Activated T-cell treated with anti-CD3 and anti-CD28 coated beads for 24 hours (primary cell): ENCODE results near the gene OR12D1.
"Not testable (repeated sequence)": the region's sequence is repeated elsewhere in the genome, so short reads cannot be mapped to it uniquely, and the experiment has no call there.

ENCODE experiments used
- DNase-seq: peaks from one replicate; pipeline ENCODE4 v3.0.0-alpha.2; 2020; ENCODE audit warnings: low read depth

The OR12D1 gene

GRCh38 chr6:29414588-29414987, at the start of gene OR12D1:
TSS of gene OR12D1 (plus strand) at chr6:29414928.
- DNase-seq, result no peak

- no peak for DNase-seq
These were observed 46.0 kb upstream of the OR12D1 start, which contains the start of gene OR5V1 for GRCh38 chr6:29368765-29369164. TSS of gene OR5V1 (minus strand) at chr6:29368865. CDS start at chr6:29356195, 12,670 bp downstream.

GRCh38 chr6:29375191-29375590, 39.5 kb upstream of the OR12D1 start, which contains the start of gene OR12D3:
TSS of gene OR12D3 (minus strand) at chr6:29375291. CDS start at chr6:29375287, 4 bp downstream.
- DNase-seq, result no peak

GRCh38 chr6:29376003-29376402, 38.7 kb upstream of the OR12D1 start:
- no peak for DNase-seq

- DNase-seq, result no peak
These were observed 26.2 kb upstream of the OR12D1 start for GRCh38 chr6:29388533-29388932.

GRCh38 chr6:29395331-29395730, 19.4 kb upstream of the OR12D1 start, which contains the start of gene OR12D2:
TSS of gene OR12D2 (plus strand) at chr6:29395631. CDS start at chr6:29396700, 1,069 bp downstream.
- DNase-seq, result no peak

- DNase-seq, result no peak
These were observed 15.2 kb upstream of the OR12D1 start for GRCh38 chr6:29399525-29399924.

GRCh38 chr6:29403801-29404200, 10.9 kb upstream of the OR12D1 start:
- no peak for DNase-seq

GRCh38 chr6:29419516-29419915, 4.8 kb downstream of the OR12D1 start:
- no peak for DNase-seq

GRCh38 chr6:29424168-29424567, 9.4 kb downstream of the OR12D1 start:
- no peak for DNase-seq

GRCh38 chr6:29424575-29424974, 9.8 kb downstream of the OR12D1 start:
- DNase-seq, result no peak

- no peak for DNase-seq
These were observed 10.3 kb downstream of the OR12D1 start for GRCh38 chr6:29425075-29425474.

GRCh38 chr6:29426654-29427053, 11.9 kb downstream of the OR12D1 start:
- no peak for DNase-seq

- not testable (repeated sequence) for DNase-seq
These were observed 22.0 kb downstream of the OR12D1 start for GRCh38 chr6:29436730-29437129.

GRCh38 chr6:29439006-29439405, 24.3 kb downstream of the OR12D1 start, which contains the start of gene OR10C1:
TSS of gene OR10C1 (plus strand) at chr6:29439306. CDS start at chr6:29440016, 710 bp downstream.
- DNase-seq, result no peak

- DNase-seq, result no peak
These were observed 28.0 kb downstream of the OR12D1 start for GRCh38 chr6:29442719-29443118.

GRCh38 chr6:29444031-29444430, 29.3 kb downstream of the OR12D1 start:
- DNase-seq, result not testable (repeated sequence)

GRCh38 chr6:29447670-29448069, 32.9 kb downstream of the OR12D1 start:
- no peak for DNase-seq

GRCh38 chr6:29451471-29452193, 36.9 kb downstream of the OR12D1 start:
- DNase-seq, result no peak

GRCh38 chr6:29456971-29457370, 42.2 kb downstream of the OR12D1 start, which contains the start of the genes OR11A1 and OR2H1:
TSS of gene OR11A1 (minus strand) at chr6:29457071. CDS start at chr6:29427641, 29,430 bp downstream.
TSS of gene OR2H1 (plus strand) at chr6:29457155. CDS start at chr6:29461770, 4,615 bp downstream.
- DNase-seq, result no peak

- no peak for DNase-seq
These were observed 46.5 kb downstream of the OR12D1 start for GRCh38 chr6:29461021-29461814.

- no peak for DNase-seq
These were observed 47.3 kb downstream of the OR12D1 start for GRCh38 chr6:29462022-29462421.

GRCh38 chr6:29465279-29465678, 50.6 kb downstream of the OR12D1 start:
- DNase-seq, result no peak
